Measurements from ENCODE around the gene ACP5.

Gene ACP5

GRCh38 chr19:11598103-11598483 is 20.6 kb upstream of the ACP5 start:
- no peaks in the 10 kb centered on the region for H3K36me3 ChIP-seq (ENCODE audit: control insufficient read depth in 1 of 2, insufficient read depth in 2 of 2, low read length in 2 of 2)
- H3K27ac ChIP-seq (ENCODE audit: low read length), result peak overlapping the region; percentile 79
- H3K4me1 ChIP-seq (ENCODE audit: control insufficient read depth in 1 of 2, insufficient read depth in 2 of 2, low read length in 2 of 2), result peaks cover 3 to 14% of the 10 kb centered on the region in 2 donors
- no peaks in the 10 kb centered on the region for H3K9me3 ChIP-seq (ENCODE audit: control insufficient read depth in 1 of 2, low read length in 2 of 2)
- H3K27me3 ChIP-seq (ENCODE audit: low read depth, low read length), result no peaks in the 10 kb centered on the region
- H3K4me3 ChIP-seq (ENCODE audit: low read depth in 1 of 2, low read length in 2 of 2), result peak overlapping the region; percentile 83 to 91

GRCh38 chr19:11597202-11598102 is 20.0 kb upstream of the ACP5 start, which contains the start of gene ZNF627:
Gene ZNF627, plus strand, starts transcription at chr19:11597483. Its CDS starts 145 bp downstream, at chr19:11597628.
- Histone ChIP-seq H3K27ac (ENCODE audit: low read length) (peak within 1 kb of the TSS; percentile 79), H3K27me3 (ENCODE audit: low read depth, low read length) (no peaks in the 10 kb centered on the region), H3K4me3 (ENCODE audit: low read depth in 1 of 2, low read length in 2 of 2) (peak within 1 kb of the TSS; percentile 83 to 91), H3K9me3 (ENCODE audit: control insufficient read depth in 1 of 2, low read length in 2 of 2) (no peaks in the 10 kb centered on the region), H3K4me1 (ENCODE audit: control insufficient read depth in 1 of 2, insufficient read depth in 2 of 2, low read length in 2 of 2) (peaks cover 3 to 14% of the 10 kb centered on the region in 2 donors), H3K36me3 (ENCODE audit: control insufficient read depth in 1 of 2, insufficient read depth in 2 of 2, low read length in 2 of 2) (no peaks in the 10 kb centered on the region)

GRCh38 chr19:11596156-11596555 is 18.7 kb upstream of the ACP5 start:
- Histone ChIP-seq H3K27ac (ENCODE audit: low read length) (no peak overlapping the region), H3K27me3 (ENCODE audit: low read depth, low read length) (no peaks in the 10 kb centered on the region), H3K36me3 (ENCODE audit: control insufficient read depth in 1 of 2, insufficient read depth in 2 of 2, low read length in 2 of 2) (no peaks in the 10 kb centered on the region), H3K4me3 (ENCODE audit: low read depth in 1 of 2, low read length in 2 of 2) (no peak overlapping the region), H3K9me3 (ENCODE audit: control insufficient read depth in 1 of 2, low read length in 2 of 2) (no peaks in the 10 kb centered on the region), H3K4me1 (ENCODE audit: control insufficient read depth in 1 of 2, insufficient read depth in 2 of 2, low read length in 2 of 2) (peaks cover 3 to 14% of the 10 kb centered on the region in 2 donors)

GRCh38 chr19:11594084-11594483 is 16.6 kb upstream of the ACP5 start:
- Histone ChIP-seq H3K27me3 (ENCODE audit: low read depth, low read length) (no peaks in the 10 kb centered on the region), H3K4me3 (ENCODE audit: low read depth in 1 of 2, low read length in 2 of 2) (no peak overlapping the region), H3K9me3 (ENCODE audit: control insufficient read depth in 1 of 2, low read length in 2 of 2) (no peaks in the 10 kb centered on the region), H3K27ac (ENCODE audit: low read length) (no peak overlapping the region), H3K36me3 (ENCODE audit: control insufficient read depth in 1 of 2, insufficient read depth in 2 of 2, low read length in 2 of 2) (no peaks in the 10 kb centered on the region), H3K4me1 (ENCODE audit: control insufficient read depth in 1 of 2, insufficient read depth in 2 of 2, low read length in 2 of 2) (peaks cover 3 to 12% of the 10 kb centered on the region in 2 donors)

GRCh38 chr19:11587975-11588631 is 10.7 kb upstream of the ACP5 start:
- Histone ChIP-seq H3K36me3 (ENCODE audit: control insufficient read depth in 1 of 2, insufficient read depth in 2 of 2, low read length in 2 of 2) (no peaks in the 10 kb centered on the region), H3K9me3 (ENCODE audit: control insufficient read depth in 1 of 2, low read length in 2 of 2) (no peaks in the 10 kb centered on the region), H3K4me1 (ENCODE audit: control insufficient read depth in 1 of 2, insufficient read depth in 2 of 2, low read length in 2 of 2) (no peaks in the 10 kb centered on the region), H3K27me3 (ENCODE audit: low read depth, low read length) (no peaks in the 10 kb centered on the region), H3K4me3 (ENCODE audit: low read depth in 1 of 2, low read length in 2 of 2) (no peak overlapping the region), H3K27ac (ENCODE audit: low read length) (no peak overlapping the region)

- Histone ChIP-seq H3K27me3 (ENCODE audit: low read depth, low read length) (no peaks in the 10 kb centered on the region), H3K27ac (ENCODE audit: low read length) (no peak overlapping the region), H3K4me3 (ENCODE audit: low read depth in 1 of 2, low read length in 2 of 2) (no peak overlapping the region), H3K36me3 (ENCODE audit: control insufficient read depth in 1 of 2, insufficient read depth in 2 of 2, low read length in 2 of 2) (no peaks in the 10 kb centered on the region), H3K4me1 (ENCODE audit: control insufficient read depth in 1 of 2, insufficient read depth in 2 of 2, low read length in 2 of 2) (no peaks in the 10 kb centered on the region), H3K9me3 (ENCODE audit: control insufficient read depth in 1 of 2, low read length in 2 of 2) (no peaks in the 10 kb centered on the region)
Observed at GRCh38 chr19:11587302-11587974, 10.0 kb upstream of the ACP5 start.

- no peaks in the 10 kb centered on the region for H3K9me3 ChIP-seq (ENCODE audit: control insufficient read depth in 1 of 2, low read length in 2 of 2)
- no peak overlapping the region for H3K27ac ChIP-seq (ENCODE audit: low read length)
- no peak overlapping the region for H3K4me3 ChIP-seq (ENCODE audit: low read depth in 1 of 2, low read length in 2 of 2)
- H3K27me3 ChIP-seq (ENCODE audit: low read depth, low read length), result no peaks in the 10 kb centered on the region
- no peaks in the 10 kb centered on the region for H3K36me3 ChIP-seq (ENCODE audit: control insufficient read depth in 1 of 2, insufficient read depth in 2 of 2, low read length in 2 of 2)
- H3K4me1 ChIP-seq (ENCODE audit: control insufficient read depth in 1 of 2, insufficient read depth in 2 of 2, low read length in 2 of 2), result no peaks in the 10 kb centered on the region
Observed at GRCh38 chr19:11586331-11586730, 8.9 kb upstream of the ACP5 start.

GRCh38 chr19:11581740-11582139 is 4.3 kb upstream of the ACP5 start:
- Histone ChIP-seq H3K9me3 (ENCODE audit: control insufficient read depth in 1 of 2, low read length in 2 of 2) (no peaks in the 10 kb centered on the region), H3K4me3 (ENCODE audit: low read depth in 1 of 2, low read length in 2 of 2) (no peak overlapping the region), H3K36me3 (ENCODE audit: control insufficient read depth in 1 of 2, insufficient read depth in 2 of 2, low read length in 2 of 2) (no peaks in the 10 kb centered on the region), H3K27me3 (ENCODE audit: low read depth, low read length) (no peaks in the 10 kb centered on the region), H3K27ac (ENCODE audit: low read length) (peak overlapping the region; percentile 51), H3K4me1 (ENCODE audit: control insufficient read depth in 1 of 2, insufficient read depth in 2 of 2, low read length in 2 of 2) (peaks cover 0 to 11% of the 10 kb centered on the region in 2 donors)

GRCh38 chr19:11580116-11580515 is 2.7 kb upstream of the ACP5 start:
- Histone ChIP-seq H3K36me3 (ENCODE audit: control insufficient read depth in 1 of 2, insufficient read depth in 2 of 2, low read length in 2 of 2) (no peaks in the 10 kb centered on the region), H3K9me3 (ENCODE audit: control insufficient read depth in 1 of 2, low read length in 2 of 2) (no peaks in the 10 kb centered on the region), H3K27me3 (ENCODE audit: low read depth, low read length) (no peaks in the 10 kb centered on the region), H3K4me3 (ENCODE audit: low read depth in 1 of 2, low read length in 2 of 2) (no peak overlapping the region), H3K4me1 (ENCODE audit: control insufficient read depth in 1 of 2, insufficient read depth in 2 of 2, low read length in 2 of 2) (peaks cover 0 to 11% of the 10 kb centered on the region in 2 donors), H3K27ac (ENCODE audit: low read length) (no peak overlapping the region)

- Histone ChIP-seq H3K4me1 (ENCODE audit: control insufficient read depth in 1 of 2, insufficient read depth in 2 of 2, low read length in 2 of 2) (peaks cover 0 to 11% of the 10 kb centered on the region in 2 donors), H3K27me3 (ENCODE audit: low read depth, low read length) (no peaks in the 10 kb centered on the region), H3K27ac (ENCODE audit: low read length) (no peak overlapping the region)
Observed at GRCh38 chr19:11578258-11579142, 1.1 kb upstream of the ACP5 start.

More at GRCh38 chr19:11578258-11579142, 1.1 kb upstream of the ACP5 start:
- Histone ChIP-seq H3K36me3 (ENCODE audit: control insufficient read depth in 1 of 2, insufficient read depth in 2 of 2, low read length in 2 of 2) (no peaks in the 10 kb centered on the region), H3K9me3 (ENCODE audit: control insufficient read depth in 1 of 2, low read length in 2 of 2) (no peaks in the 10 kb centered on the region), H3K4me3 (ENCODE audit: low read depth in 1 of 2, low read length in 2 of 2) (peak overlapping the region; percentile 42 to 56)

Measured in muscle layer of duodenum (tissue), 2 donors.